IPS-NIHi11 (cell line): ENCODE results near the gene AMIGO2.

Experiments used
- DNase-seq: peaks from one replicate; pipeline ENCODE4 v3.0.0; 2012; ENCODE audit warnings: mixed read lengths, low spot score

Gene AMIGO2

DNA sequence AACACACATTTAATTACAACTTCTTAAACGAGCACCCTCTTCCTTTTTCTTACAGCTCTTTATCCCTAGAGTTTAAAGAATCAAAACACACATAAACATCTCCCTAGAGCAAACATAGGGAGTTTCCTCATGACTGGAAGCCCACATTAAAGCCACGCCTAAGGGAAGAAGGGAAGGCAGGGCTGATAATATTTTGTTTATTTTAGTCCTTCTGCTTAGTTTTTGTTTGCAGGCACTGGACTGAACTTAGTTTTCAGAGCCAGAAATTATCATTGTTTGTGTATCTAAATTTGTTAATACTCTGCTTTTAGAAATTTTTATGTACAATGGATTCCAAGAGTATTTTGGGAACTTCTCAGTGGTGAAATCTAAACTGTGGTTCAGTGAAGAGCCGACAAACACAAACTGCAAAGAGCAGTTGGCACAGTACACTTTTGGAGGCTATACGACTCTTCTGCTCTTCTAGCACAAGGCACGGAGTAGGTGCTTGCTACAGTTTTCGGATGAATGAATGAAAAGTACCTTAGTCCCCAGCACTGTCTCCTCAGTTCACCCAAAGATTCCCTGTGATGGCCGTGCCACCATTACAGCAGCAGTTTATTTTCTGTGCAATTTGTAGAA lies 17.6 kb upstream of the AMIGO2 start:
- no peak for DNase-seq

- DNase-seq: no peak
These were observed 15.9 kb upstream of the AMIGO2 start for GRCh38 chr12:47095446-47096236.

DNA sequence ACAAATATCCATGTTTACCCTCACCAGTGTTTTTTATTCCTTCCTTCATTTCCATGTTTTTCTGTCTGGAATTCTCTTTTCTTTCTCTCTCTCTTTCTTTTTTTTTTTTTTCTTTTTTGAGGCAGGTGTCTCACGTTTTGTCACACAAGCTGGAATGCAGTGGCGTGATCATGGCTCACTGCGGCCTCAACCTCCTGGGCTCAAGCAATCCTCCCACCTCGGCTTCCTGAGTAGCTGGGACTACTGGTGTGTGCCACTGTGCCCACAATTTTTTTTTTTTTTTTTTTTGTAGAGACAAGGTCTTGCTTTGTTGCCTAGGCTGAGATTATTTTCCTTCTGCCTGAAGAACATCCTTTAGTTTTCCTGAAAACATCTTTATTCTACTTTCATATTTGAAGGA lies 15.0 kb upstream of the AMIGO2 start:
- DNase-seq: no peak

- DNase-seq: no peak
These were observed 11.2 kb upstream of the AMIGO2 start for GRCh38 chr12:47091009-47091408.

- DNase-seq: no peak
These were observed 8.5 kb upstream of the AMIGO2 start for GRCh38 chr12:47088021-47088944.

- no peak for DNase-seq
These were observed 7.4 kb upstream of the AMIGO2 start for GRCh38 chr12:47087088-47087688.

GRCh38 chr12:47085815-47086252 lies 6.1 kb upstream of the AMIGO2 start:
- no peak for DNase-seq

DNA sequence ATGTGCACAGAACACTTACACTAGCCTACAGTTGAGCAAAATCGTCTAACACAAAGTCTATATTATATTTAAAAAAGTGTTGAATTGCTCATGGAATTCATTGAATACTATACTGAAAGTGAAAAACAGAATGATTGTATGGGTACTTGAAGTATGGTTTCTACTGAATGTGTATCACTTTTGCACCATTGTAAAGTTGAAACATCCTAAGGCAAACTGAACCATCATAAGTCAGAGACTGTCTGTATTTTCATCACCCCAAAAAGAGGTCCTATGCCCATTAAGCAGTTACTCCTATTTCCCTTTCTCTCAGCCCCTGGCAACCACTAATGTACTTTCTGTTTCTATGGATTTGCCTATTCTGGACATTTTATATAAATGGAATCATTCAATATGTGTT lies 4.4 kb upstream of the AMIGO2 start:
- no peak for DNase-seq

DNA sequence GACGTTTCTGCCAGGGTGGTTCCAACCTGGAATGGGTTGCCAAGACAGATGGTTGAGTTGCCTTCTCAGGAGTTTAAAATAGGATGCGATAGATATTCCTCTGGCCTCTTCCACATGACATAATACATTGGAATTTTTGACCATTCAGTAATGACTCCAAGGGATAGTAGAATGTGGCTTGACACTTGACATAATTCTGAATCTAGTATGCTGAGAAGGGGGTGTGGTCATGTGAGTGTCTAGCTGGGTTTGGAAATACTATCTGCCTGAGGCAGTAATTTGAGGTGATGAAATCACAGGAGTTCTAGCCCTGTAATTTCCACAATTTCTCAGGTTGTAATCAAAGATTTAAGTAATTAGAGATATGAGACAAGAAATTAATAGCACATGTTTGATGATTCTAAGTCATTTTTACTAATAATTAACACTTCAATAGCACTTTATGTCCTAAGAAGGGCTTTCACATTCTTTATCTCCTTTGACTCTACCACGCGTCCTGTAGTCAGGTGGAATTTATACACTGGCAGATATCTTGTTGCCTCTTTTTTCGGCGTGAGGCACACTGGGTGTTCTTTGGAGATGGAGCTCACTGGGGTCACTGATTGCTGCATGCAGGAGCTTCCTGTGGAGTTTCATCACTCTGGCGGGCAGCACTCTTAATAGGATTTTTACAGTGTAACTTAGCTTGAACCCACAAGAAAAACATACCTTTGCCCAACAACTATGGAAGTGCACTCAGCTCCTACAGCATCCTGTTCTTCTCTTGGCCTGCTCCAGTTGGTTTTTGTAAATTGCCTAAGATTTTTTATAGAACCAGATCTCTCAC lies 3.2 kb upstream of the AMIGO2 start:
- DNase-seq: no peak

- DNase-seq: no peak
These were observed 2.5 kb upstream of the AMIGO2 start for GRCh38 chr12:47082283-47082682.

DNA sequence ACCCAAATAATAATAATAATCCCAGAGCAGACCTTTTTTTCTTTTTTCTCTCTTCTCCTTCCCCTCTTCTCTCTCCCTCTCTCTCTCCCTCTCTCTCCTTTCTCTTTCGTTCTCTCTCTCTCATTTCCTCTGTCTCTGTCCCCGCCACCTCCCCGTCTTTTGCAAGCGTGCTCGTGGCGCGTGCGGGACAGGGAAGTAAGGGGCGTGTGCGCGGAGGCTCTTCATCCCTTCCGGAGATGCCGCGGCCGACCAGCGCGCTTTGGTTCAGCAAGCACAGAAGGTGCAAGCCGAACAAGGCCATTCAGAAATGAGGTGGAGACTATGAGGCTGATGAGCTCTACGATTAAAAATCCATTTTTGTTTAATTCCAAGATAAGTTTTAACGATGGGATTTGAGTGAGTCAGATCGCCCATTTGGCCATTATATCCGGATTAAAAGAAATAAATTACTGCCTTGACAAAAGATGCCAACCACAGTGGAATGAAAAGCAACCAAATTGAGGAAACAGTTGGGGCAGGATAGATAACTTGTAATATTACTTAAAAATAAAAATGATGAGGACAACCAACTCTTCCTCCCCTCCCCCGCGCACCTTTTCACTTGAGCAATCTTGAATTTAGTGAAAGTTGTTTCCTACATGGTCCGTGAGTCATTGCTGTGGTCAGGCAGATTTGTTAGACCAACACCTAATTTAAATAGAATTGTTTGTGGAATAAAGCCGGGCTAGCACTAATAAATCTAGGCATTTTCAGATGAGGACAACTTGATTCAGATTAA lies 1.2 kb upstream of the AMIGO2 start:
- peak; percentile 24 for DNase-seq

DNA sequence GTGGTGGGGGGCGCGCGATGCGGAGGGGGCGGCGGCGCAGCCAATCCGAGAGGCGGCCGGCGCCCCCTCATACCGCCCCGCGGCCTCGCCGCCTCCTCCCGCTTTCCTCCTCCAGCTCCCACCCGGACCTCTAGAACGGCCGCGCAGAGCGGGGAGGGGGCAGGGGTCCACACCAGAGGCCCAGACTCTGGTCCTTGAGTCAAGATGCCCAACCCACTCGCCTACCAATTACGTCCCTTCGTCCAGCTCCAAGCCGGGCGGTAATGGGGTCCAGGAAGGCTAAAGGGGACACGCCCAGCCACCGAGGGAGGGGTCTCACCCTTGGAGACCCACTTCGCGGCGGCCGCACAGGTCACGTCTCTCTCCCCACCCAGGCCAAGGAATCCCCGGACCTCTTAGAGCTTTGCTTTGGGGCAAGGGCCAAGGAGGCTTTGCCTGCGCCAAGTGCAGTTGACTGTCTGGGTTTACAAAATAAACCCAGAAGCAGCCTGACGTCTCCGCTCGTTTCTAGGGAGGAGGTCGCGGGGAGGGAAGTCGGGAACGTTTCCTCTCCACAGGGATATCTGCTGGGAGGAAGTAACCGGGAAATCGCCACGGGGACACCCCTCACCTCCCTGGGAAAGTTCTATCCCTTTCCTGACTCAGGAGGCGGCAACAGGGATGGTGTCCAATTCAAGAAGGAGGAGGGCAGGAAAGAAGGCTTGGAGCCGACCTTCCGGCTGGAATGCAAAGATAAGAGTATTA lies 394 bp upstream of the AMIGO2 start:
- peak; percentile 57 for DNase-seq

DNA sequence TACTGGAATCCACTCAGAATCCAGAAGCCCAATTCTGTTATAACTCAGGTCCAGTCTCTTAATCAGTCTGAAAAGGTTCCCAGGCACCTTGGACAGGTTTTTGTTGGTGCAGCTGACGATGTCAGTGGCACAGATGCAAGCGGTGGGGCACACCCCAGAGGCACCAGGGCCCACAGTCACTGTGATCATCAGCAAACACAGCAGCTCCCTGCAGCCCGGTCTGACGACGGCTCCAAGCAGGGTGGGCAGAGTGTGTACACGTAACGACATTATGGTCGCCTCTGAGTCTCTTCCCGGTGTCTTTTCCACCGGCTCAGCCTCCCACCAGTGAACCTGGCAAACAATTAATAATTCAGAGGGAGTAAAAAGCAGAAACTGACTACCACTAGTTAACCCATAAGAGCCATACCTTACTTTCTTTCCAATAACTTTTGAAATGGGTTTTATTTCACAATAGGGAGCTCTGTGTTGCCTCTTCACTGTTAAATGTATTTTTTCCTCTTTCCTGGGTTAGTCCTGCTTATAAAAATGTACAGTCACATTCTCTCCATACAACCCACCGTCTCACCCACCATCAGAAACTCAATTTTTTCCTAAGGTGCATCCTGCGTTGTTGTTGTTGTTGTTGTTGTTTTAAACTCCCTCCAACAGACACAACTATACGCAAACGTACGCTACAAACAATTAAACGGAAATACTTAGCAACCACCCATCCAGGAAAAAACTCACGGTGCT lies 859 bp downstream of the AMIGO2 start:
- DNase-seq: no peak

GRCh38 chr12:47078086-47078395 lies 1.7 kb downstream of the AMIGO2 start:
- no peak for DNase-seq

DNA sequence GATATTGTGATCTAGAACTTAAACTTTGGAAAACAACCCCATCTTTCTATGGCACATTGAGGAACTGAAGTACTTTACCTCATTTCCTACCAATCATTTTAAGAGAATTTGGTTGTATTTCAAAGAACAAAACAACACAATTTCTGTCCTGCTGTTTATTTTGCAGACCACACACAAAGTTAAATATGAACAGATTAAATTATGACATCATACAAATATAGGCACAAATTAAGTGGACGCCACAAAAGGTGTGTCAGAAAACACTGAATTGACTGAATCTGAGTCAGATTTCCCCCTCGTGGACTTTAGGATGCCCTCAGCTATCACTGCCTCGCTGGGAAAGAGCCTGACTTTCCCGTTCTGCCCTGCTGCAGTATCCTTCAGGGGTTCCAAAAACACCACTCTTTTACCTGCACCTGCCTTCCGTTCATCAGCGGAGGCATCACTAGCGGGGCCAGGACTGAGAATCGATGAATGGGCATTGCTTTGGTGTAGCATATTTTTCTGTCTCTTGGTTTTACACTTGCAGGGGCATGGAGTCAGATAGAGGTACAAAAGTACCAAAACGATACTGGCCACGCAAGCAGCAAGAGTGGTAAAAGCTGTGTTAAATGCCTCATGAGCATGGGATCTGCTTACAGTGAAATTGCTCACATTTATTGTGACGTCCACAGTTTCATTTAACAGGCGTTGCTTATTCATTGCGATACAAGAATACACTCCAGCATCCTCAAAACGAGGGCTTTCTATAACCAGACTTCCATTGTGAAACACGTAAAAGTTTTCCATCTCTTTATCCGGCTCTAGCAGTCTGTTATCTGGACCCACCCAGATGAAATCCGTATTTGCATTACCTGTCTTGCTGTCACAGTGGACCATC lies 2.3 kb downstream of the AMIGO2 start:
- DNase-seq: no peak

GRCh38 chr12:47075192-47076084 lies 4.3 kb downstream of the AMIGO2 start:
- no peak for DNase-seq

DNA sequence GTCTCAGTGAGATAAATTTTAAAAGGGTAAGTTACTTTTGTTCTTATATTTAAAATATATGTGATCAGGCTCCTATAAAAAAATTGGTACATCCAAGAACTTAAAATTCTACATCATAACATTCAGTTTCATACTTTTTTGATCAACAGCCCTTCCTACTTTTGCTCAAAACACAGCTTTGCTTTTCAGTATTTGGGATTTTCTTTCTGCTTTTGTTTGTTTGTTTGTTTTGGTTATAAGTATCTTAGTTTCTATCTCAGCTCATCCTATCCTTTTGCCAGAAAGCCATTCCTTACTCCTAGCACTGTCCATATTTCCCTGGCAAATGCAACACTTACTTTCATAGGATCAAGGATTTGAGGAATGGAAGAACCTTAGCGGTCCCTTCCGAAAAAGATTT lies 5.0 kb downstream of the AMIGO2 start:
- no peak for DNase-seq
